K562 (cell line): ENCODE measurements around the gene DCAF5. TPM values are rescaled to one million over a fixed set of nuclear protein-coding genes. Genes with fewer than 3 reads are reported as not detected.

Source experiments
- ATAC-seq: fragments of 200-7000 bp; cut with Tn5 transposase; 3 replicates; pipeline ENCODE4 v1.9.1; 2020; ENCODE audit warnings: moderate library complexity
- BruUV-seq: library from RNA; stranded (reverse); fragments of 400-500 nt; replicated peaks from 2 replicates; lab custom pipeline; 2021; lab: Mats Ljungman, UMichigan
- CTCF ChIA-PET: fragments of 300-600 bp; formaldehyde crosslinking; extraction: SDS; loops from one replicate; lab custom pipeline; 2021; ENCODE audit warnings: low intra/inter-chr PET ratio; lab: Yijun Ruan, JAX
- POLR2A ChIA-PET: fragments of 300-600, 350-650 bp; sonication (Branson Sonifier 250); formaldehyde crosslinking; extraction: SDS; loops from one replicate; lab custom pipeline; 2021; ENCODE audit warnings: antibody characterized with exemption, inconsistent platforms; lab: Yijun Ruan, JAX
- DNase-seq, 4 experiments: peaks; one replicate each; pipeline versions ENCODE4 v3.0.0 to v3.0.0-alpha.2; 2011 to 2018; ENCODE audit warnings: low spot score in 3 of 4, mixed read lengths in 3 of 4; ENCODE audit errors: extremely low read depth in 1 of 4
- FAIRE-seq: peaks from 2 replicates; lab custom pipeline; 2011; peaks lifted over from hg19 to GRCh38; lab: Jason Lieb, UNC
- H2AFZ ChIP-seq: 2 replicates; pipeline ENCODE4 v1.6.0; 2011; ENCODE audit warnings: low read depth, low read length, control low read depth, inconsistent platforms
- H3K27ac ChIP-seq: fragments of 200-600 bp; 3 replicates; pipeline ENCODE4 v1.8.0; 2011; ENCODE audit warnings: low read depth, mild to moderate bottlenecking, control low read depth, inconsistent platforms, low read length, moderate library complexity, mixed read lengths; ENCODE audit errors: extremely low read depth
- H3K27me3 ChIP-seq, 2 experiments: fragments of 300-600 bp in 1 of 2; 2 replicates in 1 of 2; 3 replicates in 1 of 2; pipeline versions ENCODE4 v1.6.0 to v1.8.0; 2011; ENCODE audit warnings: inconsistent platforms in 2 of 2, low read length in 2 of 2, mild to moderate bottlenecking in 1 of 2, mixed read lengths in 1 of 2, moderate library complexity in 1 of 2; ENCODE audit not compliant: control insufficient read depth in 2 of 2, insufficient read depth in 2 of 2
- H3K36me3 ChIP-seq: fragments of 300-600 bp; 3 replicates; pipeline ENCODE4 v1.8.0; 2011; ENCODE audit warnings: mild to moderate bottlenecking, low read length, inconsistent platforms; ENCODE audit not compliant: control insufficient read depth, insufficient read depth
- H3K4me1 ChIP-seq, 2 experiments: fragments of 200-600 bp in 1 of 2; replicated peaks in 1 of 2; 2 replicates in 1 of 2; 3 replicates in 1 of 2; pipeline versions ENCODE4 v1.5.1 to v1.8.0; 2011; ENCODE audit warnings: inconsistent platforms in 2 of 2, low read length in 2 of 2, mild to moderate bottlenecking in 1 of 2, mixed read lengths in 1 of 2, moderate library complexity in 1 of 2; ENCODE audit not compliant: control insufficient read depth in 2 of 2, insufficient read depth in 2 of 2
- H3K4me2 ChIP-seq: 2 replicates; pipeline ENCODE4 v1.6.1; 2011; ENCODE audit warnings: low read length, control low read depth, inconsistent platforms, mixed read lengths; ENCODE audit not compliant: insufficient read depth
- H3K4me3 ChIP-seq: fragments of 200-600 bp; sonication (generic), shearing (Covaris generic); 2 replicates; pipeline ENCODE4 v1.5.1; 2016; ENCODE audit warnings: control low read depth, inconsistent platforms
- H3K79me2 ChIP-seq: fragments of 200-600 bp; 3 replicates; pipeline ENCODE4 v1.8.0; 2011; ENCODE audit warnings: low read length, inconsistent platforms; ENCODE audit not compliant: control insufficient read depth, insufficient read depth
- H3K9ac ChIP-seq, 2 experiments: 2 replicates each; pipeline versions ENCODE4 v1.6.0 to v1.6.1; 2011; ENCODE audit warnings: low read depth in 2 of 2, low read length in 2 of 2, control low read depth in 1 of 2, inconsistent platforms in 1 of 2, mild to moderate bottlenecking in 1 of 2, mixed read lengths in 1 of 2; ENCODE audit not compliant: insufficient read depth in 1 of 2
- H3K9me1 ChIP-seq: one replicate; pipeline ENCODE4 v1.6.0; 2011; ENCODE audit warnings: inconsistent platforms, mild to moderate bottlenecking, low read length, moderate library complexity; ENCODE audit not compliant: control insufficient read depth, insufficient read depth
- H3K9me3 ChIP-seq: replicated peaks from 2 replicates; pipeline ENCODE4 v1.5.1; 2011; ENCODE audit warnings: low read depth, low read length, inconsistent platforms; ENCODE audit not compliant: control insufficient read depth, insufficient read depth
- H4K20me1 ChIP-seq: replicated peaks from 2 replicates; pipeline ENCODE4 v1.6.1; 2011; ENCODE audit warnings: low read length, inconsistent platforms, mixed read lengths; ENCODE audit not compliant: control insufficient read depth, insufficient read depth
- HNRNPLL ChIP-seq: fragments of 200-400 bp; formaldehyde crosslinking; IDR thresholded peaks from 2 replicates; pipeline ENCODE4 v1.6.1; 2017; ENCODE audit warnings: low read length, low read depth, mild to moderate bottlenecking; ENCODE audit not compliant: poor library complexity, severe bottlenecking
- PHF21A ChIP-seq: fragments of 450-650 bp; IDR thresholded peaks from 2 replicates; pipeline ENCODE4 v1.6.1; 2017; ENCODE audit warnings: low read depth, borderline replicate concordance
- PPARD ChIP-seq: fragments of 250-450 bp; sonication (Bioruptor Pico); IDR thresholded peaks from 2 replicates; pipeline ENCODE4 v1.8.0; 2022; ENCODE audit warnings: inconsistent platforms, mild to moderate bottlenecking, moderate library complexity
- SMAD4 ChIP-seq: fragments of 250-450 bp; sonication (Bioruptor Pico); conservative IDR thresholded peaks from 2 replicates; pipeline ENCODE4 v1.8.0; 2021; ENCODE audit warnings: inconsistent platforms, mild to moderate bottlenecking, moderate library complexity
- WGBS: fragments of 100-300 bp; shearing (Covaris generic); methylation state at CpG from one replicate; pipeline ENCODE4 v1.1.6; 2016; ENCODE audit warnings: low coverage, mixed read lengths; ENCODE audit not compliant: insufficient coverage; ENCODE audit errors: missing lambda C conversion rate; 5-methylcytosine and 5-hydroxymethylcytosine counted together
- in situ Hi-C: fragments of 300-500 bp; cut with MboI; formaldehyde crosslinking; loops from 4 replicates; pipeline ENCODE4 v1.15.0; 2018; ENCODE audit warnings: inconsistent platforms, mixed read lengths
- intact Hi-C: fragments of 100-400 bp; cut with micrococcal nuclease; formaldehyde crosslinking; loops from 2 replicates; pipeline ENCODE4 v1.14.2; 2022
- polyA plus RNA-seq, 8 experiments: library from polyadenylated mRNA; depleted of rRNA in 4 of 8; stranded (reverse) in 5 of 8; unstranded in 3 of 8; fragments of >200 nt; fragmentation: Nextera tagmentation in 2 of 8; fragmentation: Illumina TruSeq in 1 of 8; extraction: Ambion mirVana in 2 of 8; extraction: Trizol in 1 of 8; gene quantifications; 2 replicates each; pipeline versions ENCODE4 v1.2.1 to v1.2.3, GENCODE V29; 2011 to 2014; ENCODE audit warnings: inconsistent platforms in 1 of 8, missing spikeins in 1 of 8
- total RNA-seq, 7 experiments: library from RNA; depleted of rRNA in 6 of 7; stranded (reverse); fragments of >200 nt in 6 of 7; fragmentation: Illumina TruSeq in 2 of 7; extraction: Trizol in 2 of 7; gene quantifications; 2 replicates each; pipeline versions ENCODE4 v1.2.1 to v1.2.3, GENCODE V29; 2011 to 2021; ENCODE audit warnings: low replicate concordance in 1 of 7
- TF ChIP-seq, protein P1 (sequence below), 2 experiments: fragments of 450-650 bp; formaldehyde crosslinking in 1 of 2; IDR thresholded peaks; 2 replicates each; pipeline versions ENCODE4 v1.4.0 to v1.6.1; 2014 to 2020; ENCODE audit warnings: mild to moderate bottlenecking in 2 of 2, borderline replicate concordance in 1 of 2, low read depth in 1 of 2
- TF ChIP-seq, protein P2 (sequence below): fragments of 250-450 bp; sonication (Bioruptor Pico); IDR thresholded peaks from 2 replicates; pipeline ENCODE4 v1.5.0; 2020; ENCODE audit warnings: mild to moderate bottlenecking, borderline replicate concordance

DCAF5 gene
- total and polyA plus RNA-seq, 9 of the 15 experiments (the other 6 are each of a cell fraction or from before 2014, with no cell fraction given), result 5.6 to 24.1 (median 12.7) TPM

DNA sequence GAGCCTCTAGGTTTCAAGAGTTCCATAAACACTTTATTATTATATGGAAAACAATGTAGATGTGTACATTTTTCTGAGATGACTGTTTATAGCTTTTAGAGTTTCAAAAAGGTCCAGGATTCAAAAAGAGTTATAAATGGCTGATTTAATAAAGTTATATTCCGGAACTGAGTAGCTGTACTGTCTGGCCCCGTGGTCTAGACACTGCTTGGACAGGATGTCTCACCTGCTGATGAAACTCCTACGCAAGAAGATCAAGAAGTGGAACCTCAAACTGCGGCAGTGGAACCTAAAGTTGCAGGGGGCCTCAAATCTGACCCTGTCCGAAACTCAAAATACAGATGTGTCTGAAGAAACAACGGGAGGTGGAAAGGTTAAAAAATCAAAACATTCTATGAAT lies 69.7 kb downstream of the DCAF5 start:
- intact Hi-C loops (no loop called here), in situ Hi-C loops (no loop called here)
- Histone ChIP-seq H3K27me3 (no peaks in the 10 kb centered on the region), H3K4me2 (no peak overlapping the region), H2AFZ (no peak overlapping the region), H3K9me3 (no peaks in the 10 kb centered on the region), H3K9me1 (no peaks in the 10 kb centered on the region), H3K4me3 (no peak overlapping the region), H3K27ac (no peak overlapping the region), H3K9ac (no peak overlapping the region), H3K79me2 (no peaks in the 10 kb centered on the region), H4K20me1 (no peaks in the 10 kb centered on the region), H3K4me1 (no peaks in the 10 kb centered on the region), H3K36me3 (peaks cover 29% of the 10 kb centered on the region; the same call in 2 of the 3 replicates)
- ChIA-PET CTCF (no interaction called here), POLR2A (interaction anchor here (1.4 kb wide), 1 partner anchor 11 kb away, joined by 3 read pairs; no protein-coding TSS in a partner anchor)
- DNase-seq (no peak), ATAC-seq (0 out of 3 replicates have a peak, but pooled peaks have one; percentile 22), FAIRE-seq (no peak)
- no TSS peak for BruUV-seq
- WGBS, result 69% methylated on average over 6 of the region's 6 CpGs
- TF ChIP-seq, protein P1, sequence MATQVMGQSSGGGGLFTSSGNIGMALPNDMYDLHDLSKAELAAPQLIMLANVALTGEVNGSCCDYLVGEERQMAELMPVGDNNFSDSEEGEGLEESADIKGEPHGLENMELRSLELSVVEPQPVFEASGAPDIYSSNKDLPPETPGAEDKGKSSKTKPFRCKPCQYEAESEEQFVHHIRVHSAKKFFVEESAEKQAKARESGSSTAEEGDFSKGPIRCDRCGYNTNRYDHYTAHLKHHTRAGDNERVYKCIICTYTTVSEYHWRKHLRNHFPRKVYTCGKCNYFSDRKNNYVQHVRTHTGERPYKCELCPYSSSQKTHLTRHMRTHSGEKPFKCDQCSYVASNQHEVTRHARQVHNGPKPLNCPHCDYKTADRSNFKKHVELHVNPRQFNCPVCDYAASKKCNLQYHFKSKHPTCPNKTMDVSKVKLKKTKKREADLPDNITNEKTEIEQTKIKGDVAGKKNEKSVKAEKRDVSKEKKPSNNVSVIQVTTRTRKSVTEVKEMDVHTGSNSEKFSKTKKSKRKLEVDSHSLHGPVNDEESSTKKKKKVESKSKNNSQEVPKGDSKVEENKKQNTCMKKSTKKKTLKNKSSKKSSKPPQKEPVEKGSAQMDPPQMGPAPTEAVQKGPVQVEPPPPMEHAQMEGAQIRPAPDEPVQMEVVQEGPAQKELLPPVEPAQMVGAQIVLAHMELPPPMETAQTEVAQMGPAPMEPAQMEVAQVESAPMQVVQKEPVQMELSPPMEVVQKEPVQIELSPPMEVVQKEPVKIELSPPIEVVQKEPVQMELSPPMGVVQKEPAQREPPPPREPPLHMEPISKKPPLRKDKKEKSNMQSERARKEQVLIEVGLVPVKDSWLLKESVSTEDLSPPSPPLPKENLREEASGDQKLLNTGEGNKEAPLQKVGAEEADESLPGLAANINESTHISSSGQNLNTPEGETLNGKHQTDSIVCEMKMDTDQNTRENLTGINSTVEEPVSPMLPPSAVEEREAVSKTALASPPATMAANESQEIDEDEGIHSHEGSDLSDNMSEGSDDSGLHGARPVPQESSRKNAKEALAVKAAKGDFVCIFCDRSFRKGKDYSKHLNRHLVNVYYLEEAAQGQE (IDR thresholded peaks at IDR 0.05; ENCODE audit: borderline replicate concordance), result no peak
- TF ChIP-seq, protein P1 (CRISPR knock-in tag; IDR thresholded peaks at IDR 0.05; ENCODE audit: low read depth), result no peak
- TF ChIP-seq PPARD, result no peak
- TF ChIP-seq PHF21A, result no peak
- TF ChIP-seq, protein P2, sequence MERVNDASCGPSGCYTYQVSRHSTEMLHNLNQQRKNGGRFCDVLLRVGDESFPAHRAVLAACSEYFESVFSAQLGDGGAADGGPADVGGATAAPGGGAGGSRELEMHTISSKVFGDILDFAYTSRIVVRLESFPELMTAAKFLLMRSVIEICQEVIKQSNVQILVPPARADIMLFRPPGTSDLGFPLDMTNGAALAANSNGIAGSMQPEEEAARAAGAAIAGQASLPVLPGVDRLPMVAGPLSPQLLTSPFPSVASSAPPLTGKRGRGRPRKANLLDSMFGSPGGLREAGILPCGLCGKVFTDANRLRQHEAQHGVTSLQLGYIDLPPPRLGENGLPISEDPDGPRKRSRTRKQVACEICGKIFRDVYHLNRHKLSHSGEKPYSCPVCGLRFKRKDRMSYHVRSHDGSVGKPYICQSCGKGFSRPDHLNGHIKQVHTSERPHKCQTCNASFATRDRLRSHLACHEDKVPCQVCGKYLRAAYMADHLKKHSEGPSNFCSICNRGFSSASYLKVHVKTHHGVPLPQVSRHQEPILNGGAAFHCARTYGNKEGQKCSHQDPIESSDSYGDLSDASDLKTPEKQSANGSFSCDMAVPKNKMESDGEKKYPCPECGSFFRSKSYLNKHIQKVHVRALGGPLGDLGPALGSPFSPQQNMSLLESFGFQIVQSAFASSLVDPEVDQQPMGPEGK (CRISPR knock-in tag), result no peak
- peak; percentile 90 for TF ChIP-seq SMAD4 (CRISPR knock-in tag)
- TF ChIP-seq HNRNPLL, result no peak
